Panc1 (cell line): ENCODE results near the gene TIAM2. TPM values are rescaled to one million over a fixed set of nuclear protein-coding genes. Genes with fewer than 3 reads are reported as not detected.
"Not testable (repeated sequence)": the region's sequence is repeated elsewhere in the genome, so short reads cannot be mapped to it uniquely, and the experiment has no call there.

Experiments used
- ATAC-seq: fragments of 200-7000 bp; cut with Tn5 transposase; 2 replicates; pipeline ENCODE4 v1.9.1; 2020; ENCODE audit warnings: mild to moderate bottlenecking, moderate library complexity
- BruUV-seq: library from RNA; stranded (reverse); fragments of 400-500 nt; replicated peaks from 2 replicates; lab custom pipeline; 2021; lab: Mats Ljungman, UMichigan
- CTCF ChIA-PET: fragments of 300-600 bp; sonication (Branson Sonifier 250); formaldehyde crosslinking; loops from one replicate; lab custom pipeline; 2022; ENCODE audit warnings: antibody characterized with exemption; lab: Charles Lee
- POLR2A ChIA-PET: fragments of 300-600 bp; sonication (Branson Sonifier 250); formaldehyde crosslinking; loops from one replicate; lab custom pipeline; 2022; ENCODE audit warnings: antibody characterized with exemption; lab: Charles Lee
- DNase-seq: peaks from one replicate; pipeline ENCODE4 v3.0.0-alpha.2; 2010; ENCODE audit warnings: low read depth, low spot score
- H3K27ac ChIP-seq: 2 replicates; pipeline ENCODE4 v1.5.1; 2011; ENCODE audit warnings: mild to moderate bottlenecking, low read length, inconsistent platforms
- H3K27me3 ChIP-seq: fragments of 200-500 bp; sonication (Bioruptor generic); 2 replicates; pipeline ENCODE4 v1.6.0; 2014; ENCODE audit warnings: low read length, inconsistent platforms; ENCODE audit not compliant: control insufficient read depth, insufficient read depth
- H3K36me3 ChIP-seq: fragments of 200-500 bp; sonication (Bioruptor generic); 2 replicates; pipeline ENCODE4 v1.5.1; 2014; ENCODE audit warnings: inconsistent platforms, mild to moderate bottlenecking, low read length, moderate library complexity; ENCODE audit not compliant: control insufficient read depth, insufficient read depth
- H3K4me1 ChIP-seq: 2 replicates; pipeline ENCODE4 v1.5.1; 2011; ENCODE audit warnings: inconsistent platforms, mild to moderate bottlenecking, low read length, moderate library complexity; ENCODE audit not compliant: control insufficient read depth, insufficient read depth
- H3K4me3 ChIP-seq, 2 experiments: 2 replicates each; pipeline ENCODE4 v1.5.1; 2011 to 2012; ENCODE audit warnings: low read depth in 2 of 2, low read length in 2 of 2, mild to moderate bottlenecking in 2 of 2, inconsistent platforms in 1 of 2, moderate library complexity in 1 of 2
- H3K9me3 ChIP-seq: fragments of 200-500 bp; sonication (Bioruptor generic); 2 replicates; pipeline ENCODE4 v1.5.1; 2014; ENCODE audit warnings: low read depth, mild to moderate bottlenecking, inconsistent platforms, low read length, moderate library complexity; ENCODE audit not compliant: control insufficient read depth, insufficient read depth
- POLR2AphosphoS5 ChIP-seq: IDR thresholded peaks from 2 replicates; pipeline ENCODE4 v1.6.1; 2012; ENCODE audit warnings: mild to moderate bottlenecking, low read depth, low read length, moderate library complexity
- SIN3A ChIP-seq: IDR thresholded peaks from 2 replicates; pipeline ENCODE4 v1.6.1; 2012; ENCODE audit warnings: low read depth, mild to moderate bottlenecking, low read length, moderate library complexity, borderline replicate concordance; ENCODE audit not compliant: insufficient read depth
- TCF7L2 ChIP-seq: IDR thresholded peaks from 2 replicates; pipeline ENCODE4 v1.6.1; 2011; ENCODE audit warnings: mild to moderate bottlenecking, low read depth, low read length, inconsistent platforms
- in situ Hi-C: cut with HindIII; loops from 2 replicates; pipeline ENCODE4 v1.10.0; 2016; ENCODE audit warnings: low sequenced_read_pairs, low pct_unique_long_range_greater_than_20kb
- intact Hi-C: fragments of 100-400 bp; cut with micrococcal nuclease; formaldehyde crosslinking; loops from one replicate; pipeline ENCODE4 v1.10.0; 2022; ENCODE audit not compliant: unreplicated experiment
- total RNA-seq: library from RNA; stranded (reverse); gene quantifications from one replicate; pipeline ENCODE4 v1.2.1, GENCODE V29; 2021; ENCODE audit not compliant: unreplicated experiment
- TF ChIP-seq, protein P1 (sequence below): fragments of 450-650 bp; IDR thresholded peaks from 2 replicates; pipeline ENCODE4 v1.5.1; 2017; ENCODE audit warnings: mild to moderate bottlenecking

Gene TIAM2
- total RNA-seq, 1 experiment from 2014 or later: 14.9 TPM

DNA sequence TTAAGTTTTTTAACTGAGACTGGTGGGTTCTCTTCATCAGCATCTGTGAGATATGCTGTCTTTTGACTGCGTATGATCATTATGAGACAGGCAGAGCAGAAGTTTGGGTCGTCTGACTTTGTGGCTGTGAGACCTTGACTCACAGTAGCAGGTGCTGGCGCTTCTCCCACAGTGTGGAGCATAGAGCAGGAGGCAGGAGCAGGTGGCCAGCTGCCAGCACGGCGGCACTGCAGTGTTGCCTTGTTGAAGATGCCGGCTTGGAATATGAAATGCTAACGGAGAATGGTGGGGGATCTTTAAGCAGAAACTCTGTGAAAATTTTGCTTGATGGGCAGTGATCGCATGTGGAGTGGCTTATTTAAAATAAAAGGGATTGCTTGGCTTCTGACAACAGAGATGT is 105.0 kb downstream of the TIAM2 start:
- no TSS peak for BruUV-seq
- in situ Hi-C loops: no loop called here
- no peak overlapping the region for H3K4me3 ChIP-seq
- intact Hi-C loops: no loop called here
- no peaks in the 10 kb centered on the region for H3K9me3 ChIP-seq
- ATAC-seq: peak; percentile 48; the same call in 1 of the 2 replicates
- ChIA-PET CTCF (no interaction called here), POLR2A (no interaction called here)
- no peak overlapping the region for H3K27ac ChIP-seq
- no peaks in the 10 kb centered on the region for H3K27me3 ChIP-seq
- no peaks in the 10 kb centered on the region; the same call in 1 of the 2 replicates for H3K4me1 ChIP-seq
- no peak for DNase-seq
- TF ChIP-seq POLR2AphosphoS5: no peak
- no peaks in the 10 kb centered on the region for H3K36me3 ChIP-seq

DNA sequence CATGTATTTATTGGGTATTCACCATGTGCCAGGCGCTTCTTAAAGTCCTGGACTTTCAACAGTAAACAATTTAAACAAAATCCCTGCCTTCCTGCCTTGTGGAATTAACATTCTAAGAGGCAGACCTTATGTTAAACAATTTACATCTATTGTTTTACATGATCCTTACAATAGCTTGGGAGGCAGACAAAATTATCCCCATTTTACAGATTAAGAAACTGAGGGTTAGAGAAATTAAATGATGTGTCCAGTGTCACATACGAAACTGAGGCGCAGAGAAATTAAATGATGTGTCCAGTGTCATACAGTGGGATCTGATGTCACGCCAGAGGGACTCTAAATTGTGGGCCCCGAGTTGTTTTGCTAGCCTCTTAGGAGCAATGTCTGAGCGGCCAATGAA is 105.5 kb downstream of the TIAM2 start:
- CTCF ChIA-PET: no interaction called here
- BruUV-seq: no TSS peak
- in situ Hi-C loops: no loop called here

GRCh38 chr6:155103083-155103645 is 108.0 kb downstream of the TIAM2 start:
- ATAC-seq, BruUV-seq, H3K4me1 ChIP-seq, H3K27me3 ChIP-seq, H3K27ac ChIP-seq, intact Hi-C loops, H3K9me3 ChIP-seq, H3K4me3 ChIP-seq, in situ Hi-C loops, H3K36me3 ChIP-seq, DNase-seq: not testable (repeated sequence)
- ChIA-PET POLR2A (interaction anchor here (0.5 kb wide), 1 partner anchor 20 kb away, joined by 5 read pairs; no protein-coding TSS in a partner anchor), CTCF (interaction anchor here (0.7 kb wide), 2 partner anchors 116 to 170 kb away, joined by 3 read pairs; no protein-coding TSS in a partner anchor)

More for the DNA sequence above, 105.5 kb downstream of the TIAM2 start:
- Histone ChIP-seq H3K4me1 (no peaks in the 10 kb centered on the region; the same call in 1 of the 2 replicates), H3K4me3 (no peak overlapping the region), H3K27me3 (no peaks in the 10 kb centered on the region), H3K36me3 (no peaks in the 10 kb centered on the region), H3K27ac (no peak overlapping the region), H3K9me3 (no peaks in the 10 kb centered on the region)
- DNase-seq: no peak
- intact Hi-C loops: no loop called here
- POLR2A ChIA-PET: interaction anchor here (0.6 kb wide), 1 partner anchor 168 kb away, joined by 3 read pairs; no protein-coding TSS in a partner anchor
- TF ChIP-seq SIN3A (no peak), TCF7L2 (no peak)
- ATAC-seq: no peak

DNA sequence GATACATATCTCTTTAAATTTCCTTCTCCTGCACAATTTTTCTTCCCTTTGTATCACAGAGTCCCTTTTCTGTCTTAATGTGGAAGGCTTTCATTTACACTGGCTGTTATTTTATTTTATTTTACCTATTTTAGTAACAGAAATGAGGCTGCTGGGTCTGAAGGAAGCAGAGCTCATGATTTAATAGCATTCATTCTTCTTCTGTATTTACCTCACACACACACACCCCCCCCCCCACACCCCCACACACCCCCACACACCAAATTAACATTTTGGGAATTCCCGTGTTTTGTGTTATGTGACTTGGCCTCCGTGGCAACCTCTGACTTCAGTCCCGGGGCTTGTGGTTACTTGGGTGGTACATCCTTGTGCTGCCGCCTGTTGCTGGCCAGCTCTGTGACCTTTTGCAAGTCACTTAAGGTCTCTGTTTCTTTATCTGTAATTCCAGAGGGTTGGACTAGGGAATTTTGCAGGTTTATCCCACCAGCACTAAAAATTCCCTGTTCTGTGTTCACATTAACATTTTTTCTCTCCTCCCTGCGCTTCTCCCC is 108.8 kb downstream of the TIAM2 start:
- CTCF ChIA-PET: interaction anchor here (0.7 kb wide), 1 partner anchor 117 kb away, joined by 3 read pairs; no protein-coding TSS in a partner anchor
- H3K27ac ChIP-seq: no peak overlapping the region
- no TSS peak for BruUV-seq
- POLR2A ChIA-PET: interaction anchor here (0.5 kb wide), 1 partner anchor 19 kb away, joined by 5 read pairs; no protein-coding TSS in a partner anchor
- no peaks in the 10 kb centered on the region for H3K36me3 ChIP-seq
- in situ Hi-C loops (no loop called here), intact Hi-C loops (no loop called here)
- TF ChIP-seq, protein P1, sequence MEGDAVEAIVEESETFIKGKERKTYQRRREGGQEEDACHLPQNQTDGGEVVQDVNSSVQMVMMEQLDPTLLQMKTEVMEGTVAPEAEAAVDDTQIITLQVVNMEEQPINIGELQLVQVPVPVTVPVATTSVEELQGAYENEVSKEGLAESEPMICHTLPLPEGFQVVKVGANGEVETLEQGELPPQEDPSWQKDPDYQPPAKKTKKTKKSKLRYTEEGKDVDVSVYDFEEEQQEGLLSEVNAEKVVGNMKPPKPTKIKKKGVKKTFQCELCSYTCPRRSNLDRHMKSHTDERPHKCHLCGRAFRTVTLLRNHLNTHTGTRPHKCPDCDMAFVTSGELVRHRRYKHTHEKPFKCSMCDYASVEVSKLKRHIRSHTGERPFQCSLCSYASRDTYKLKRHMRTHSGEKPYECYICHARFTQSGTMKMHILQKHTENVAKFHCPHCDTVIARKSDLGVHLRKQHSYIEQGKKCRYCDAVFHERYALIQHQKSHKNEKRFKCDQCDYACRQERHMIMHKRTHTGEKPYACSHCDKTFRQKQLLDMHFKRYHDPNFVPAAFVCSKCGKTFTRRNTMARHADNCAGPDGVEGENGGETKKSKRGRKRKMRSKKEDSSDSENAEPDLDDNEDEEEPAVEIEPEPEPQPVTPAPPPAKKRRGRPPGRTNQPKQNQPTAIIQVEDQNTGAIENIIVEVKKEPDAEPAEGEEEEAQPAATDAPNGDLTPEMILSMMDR: no peak
- TF ChIP-seq SIN3A (no peak), POLR2AphosphoS5 (no peak)
- H3K4me3 ChIP-seq: no peak overlapping the region
- no peaks in the 10 kb centered on the region for H3K9me3 ChIP-seq
- DNase-seq (no peak), ATAC-seq (no peak)
- H3K4me1 ChIP-seq: peaks cover 6% of the 10 kb centered on the region
- no peaks in the 10 kb centered on the region for H3K27me3 ChIP-seq
